Stomach (tissue), 4 donors: ENCODE results near the gene DCN.

ENCODE experiments used
- CTCF ChIP-seq, 7 experiments: fragments of 450-650 bp in 4 of 7; fragments of 200-600 bp in 3 of 7; sonication (generic) in 3 of 7; IDR thresholded peaks; one replicate each; pipeline ENCODE4 v1.5.1; 2016 to 2019; ENCODE audit warnings: antibody characterized with exemption in 7 of 7, control low read depth in 2 of 7, mild to moderate bottlenecking in 1 of 7
- POLR2A ChIP-seq, 4 donors: fragments of 450-650 bp; IDR thresholded peaks; one replicate each; pipeline ENCODE4 v1.6.1; 2016; ENCODE audit warnings: antibody characterized with exemption in 4 of 4, control low read depth in 2 of 4, mild to moderate bottlenecking in 1 of 4, moderate library complexity in 1 of 4
- POLR2AphosphoS5 ChIP-seq, 3 donors: sonication (generic); formaldehyde crosslinking; IDR thresholded peaks; one replicate each; pipeline ENCODE4 v1.6.1; 2016; ENCODE audit warnings: antibody characterized with exemption in 3 of 3

- TF ChIP-seq CTCF (IDR thresholded peaks at IDR 0.05) = no peak
- no peak for TF ChIP-seq POLR2AphosphoS5 (IDR thresholded peaks at IDR 0.05)
- no peak for TF ChIP-seq POLR2A (IDR thresholded peaks at IDR 0.05)
Measured at GRCh38 chr12:91222746-91223145, 40.1 kb upstream of the DCN start.
